GM12864 (cell line): ENCODE measurements around the gene SOX14.

Source experiments
- DNase-seq: peaks from one replicate; pipeline ENCODE4 v3.0.0-alpha.2; 2011; ENCODE audit warnings: low read depth
- H3K4me3 ChIP-seq: 2 replicates; pipeline ENCODE4 v1.5.1; 2011; ENCODE audit warnings: mild to moderate bottlenecking, low read depth, low read length, control low read depth
- TF ChIP-seq, protein P1 (sequence below): IDR thresholded peaks from 2 replicates; pipeline ENCODE4 v1.5.1; 2011; ENCODE audit warnings: low read depth, mild to moderate bottlenecking, moderate library complexity, low read length, control low read depth, inconsistent platforms; ENCODE audit errors: missing control alignments

Gene SOX14

DNA sequence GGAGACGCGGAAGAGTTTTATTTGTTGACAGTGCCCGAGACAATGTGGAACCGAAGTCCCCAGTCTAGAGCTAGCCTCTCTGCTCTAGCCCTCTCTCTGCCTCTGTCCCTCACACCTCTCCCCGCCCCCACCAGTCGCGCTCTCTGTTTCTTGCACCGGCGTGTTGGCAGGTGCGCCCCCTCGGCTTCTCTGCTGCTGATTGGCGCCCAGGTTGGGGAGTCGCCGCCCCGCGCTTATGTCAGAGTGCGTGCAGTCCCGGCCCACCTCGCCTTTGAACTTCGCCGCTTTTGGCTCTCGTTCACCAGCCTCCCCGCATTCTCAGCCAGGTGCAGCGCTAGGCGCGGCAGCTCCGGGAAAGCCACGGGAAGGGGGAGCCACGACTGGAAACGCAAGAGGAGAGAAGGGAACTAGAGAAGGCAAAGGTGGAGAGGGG lies at the start of gene SOX14:
TSS of gene SOX14 (plus strand) at position 315 of the 433 bp plus-strand sequence. CDS start 470 bp downstream, outside the sequence.
- TF ChIP-seq, protein P1, sequence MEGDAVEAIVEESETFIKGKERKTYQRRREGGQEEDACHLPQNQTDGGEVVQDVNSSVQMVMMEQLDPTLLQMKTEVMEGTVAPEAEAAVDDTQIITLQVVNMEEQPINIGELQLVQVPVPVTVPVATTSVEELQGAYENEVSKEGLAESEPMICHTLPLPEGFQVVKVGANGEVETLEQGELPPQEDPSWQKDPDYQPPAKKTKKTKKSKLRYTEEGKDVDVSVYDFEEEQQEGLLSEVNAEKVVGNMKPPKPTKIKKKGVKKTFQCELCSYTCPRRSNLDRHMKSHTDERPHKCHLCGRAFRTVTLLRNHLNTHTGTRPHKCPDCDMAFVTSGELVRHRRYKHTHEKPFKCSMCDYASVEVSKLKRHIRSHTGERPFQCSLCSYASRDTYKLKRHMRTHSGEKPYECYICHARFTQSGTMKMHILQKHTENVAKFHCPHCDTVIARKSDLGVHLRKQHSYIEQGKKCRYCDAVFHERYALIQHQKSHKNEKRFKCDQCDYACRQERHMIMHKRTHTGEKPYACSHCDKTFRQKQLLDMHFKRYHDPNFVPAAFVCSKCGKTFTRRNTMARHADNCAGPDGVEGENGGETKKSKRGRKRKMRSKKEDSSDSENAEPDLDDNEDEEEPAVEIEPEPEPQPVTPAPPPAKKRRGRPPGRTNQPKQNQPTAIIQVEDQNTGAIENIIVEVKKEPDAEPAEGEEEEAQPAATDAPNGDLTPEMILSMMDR, result no peak
- H3K4me3 ChIP-seq, result no peak within 1 kb of the TSS
- DNase-seq, result no peak

DNA sequence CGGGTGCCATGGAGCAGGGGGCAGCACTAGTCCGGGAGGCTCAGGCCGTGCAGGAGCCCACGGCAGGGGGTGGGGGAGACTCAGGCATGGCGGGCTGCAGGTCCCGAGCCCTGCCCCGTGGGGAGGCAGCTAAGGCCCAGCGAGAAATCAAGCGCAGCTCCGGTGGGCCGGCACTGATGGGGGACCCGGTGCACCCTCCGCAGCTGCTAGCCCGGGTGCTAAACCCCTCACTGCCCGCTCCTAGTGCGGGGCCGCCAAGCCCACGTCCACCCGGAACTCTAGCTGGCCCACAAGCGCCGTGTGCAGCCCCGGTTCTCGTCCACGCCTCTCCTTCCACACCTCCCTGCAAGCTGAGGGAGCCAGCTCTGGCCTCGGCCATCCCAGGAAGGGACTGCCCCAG lies 49.6 kb upstream of the SOX14 start:
- no peak for DNase-seq
- TF ChIP-seq, protein P1, result no peak
- H3K4me3 ChIP-seq, result no peak overlapping the region

DNA sequence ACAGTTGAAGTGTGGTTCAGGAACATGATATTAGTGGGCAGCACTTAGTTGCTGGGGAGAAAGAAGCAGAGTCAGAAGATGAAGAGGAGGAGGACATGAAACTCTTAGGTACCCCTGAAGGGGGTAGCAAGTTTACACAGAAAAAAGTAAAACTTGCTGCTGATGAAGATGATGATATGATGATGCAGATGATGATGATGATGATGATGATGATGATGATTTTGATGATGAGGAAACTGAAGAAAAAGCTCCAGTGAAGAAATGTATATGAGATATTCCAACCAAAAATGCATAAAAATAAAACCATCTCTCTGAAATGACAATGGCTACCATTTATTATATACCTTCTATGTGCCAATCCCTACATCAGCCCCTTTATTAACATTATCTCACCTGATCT lies 39.9 kb upstream of the SOX14 start:
- DNase-seq, result no peak
- TF ChIP-seq, protein P1, result no peak
- no peak overlapping the region for H3K4me3 ChIP-seq

DNA sequence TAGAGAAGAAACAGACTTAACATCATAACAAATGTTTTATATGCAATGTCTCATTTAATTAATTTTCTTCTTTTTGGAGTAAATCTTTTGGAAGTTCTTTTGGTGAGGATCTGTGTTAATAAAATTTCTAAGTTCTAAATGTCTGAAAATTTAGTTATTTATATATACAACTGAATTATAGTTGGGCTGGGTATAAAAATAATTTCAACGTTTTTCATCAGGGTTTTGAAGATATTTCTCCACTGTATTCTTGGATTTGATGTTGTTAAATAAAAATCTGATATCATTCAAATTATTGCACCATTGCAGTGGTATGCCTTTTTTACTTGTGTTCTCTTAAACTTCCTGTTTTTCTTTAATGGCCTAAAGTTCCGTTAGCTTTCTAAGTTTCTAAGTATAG lies 26.9 kb upstream of the SOX14 start:
- H3K4me3 ChIP-seq, result no peak overlapping the region
- TF ChIP-seq, protein P1, result no peak
- DNase-seq, result no peak

DNA sequence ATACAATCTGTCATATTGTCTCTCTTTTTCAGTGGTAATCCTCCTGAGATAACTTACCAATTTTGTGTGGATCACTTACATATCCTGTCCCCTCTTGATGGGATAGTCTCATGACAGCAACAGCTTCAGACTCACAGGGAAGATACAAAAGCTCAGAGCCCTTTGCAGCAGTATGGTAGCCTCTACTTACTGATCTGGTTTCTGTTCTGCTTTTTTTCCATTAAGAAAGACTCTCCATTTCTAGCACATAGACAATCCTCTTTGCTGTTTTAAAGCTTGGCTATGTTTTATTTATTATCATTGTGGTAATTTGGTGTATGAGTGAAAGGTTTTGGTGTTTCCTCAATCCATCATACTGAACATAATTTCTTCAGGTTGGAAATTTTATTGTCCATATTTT lies 25.4 kb upstream of the SOX14 start:
- DNase-seq, result no peak
- no peak overlapping the region for H3K4me3 ChIP-seq
- TF ChIP-seq, protein P1, result no peak

DNA sequence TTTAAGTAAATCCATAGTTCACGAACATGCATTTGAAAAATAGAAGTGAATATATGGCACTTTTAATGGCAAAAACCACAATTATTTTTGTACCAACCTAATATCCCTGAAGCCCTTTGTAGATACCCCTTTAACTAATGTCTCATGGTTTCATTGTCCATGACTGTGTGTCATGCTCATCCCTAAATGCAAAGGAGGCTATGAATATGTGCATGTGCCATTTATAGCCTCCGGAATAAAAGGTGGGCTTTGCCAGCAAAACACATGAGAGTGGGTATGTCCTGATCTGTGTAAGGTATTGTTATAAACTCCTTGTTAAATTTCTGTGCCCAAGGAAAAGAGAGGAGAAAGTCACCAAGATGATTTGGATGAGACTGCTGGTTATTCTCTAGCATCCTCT lies 20.5 kb upstream of the SOX14 start:
- TF ChIP-seq, protein P1, result no peak
- no peak for DNase-seq
- no peak overlapping the region for H3K4me3 ChIP-seq

DNA sequence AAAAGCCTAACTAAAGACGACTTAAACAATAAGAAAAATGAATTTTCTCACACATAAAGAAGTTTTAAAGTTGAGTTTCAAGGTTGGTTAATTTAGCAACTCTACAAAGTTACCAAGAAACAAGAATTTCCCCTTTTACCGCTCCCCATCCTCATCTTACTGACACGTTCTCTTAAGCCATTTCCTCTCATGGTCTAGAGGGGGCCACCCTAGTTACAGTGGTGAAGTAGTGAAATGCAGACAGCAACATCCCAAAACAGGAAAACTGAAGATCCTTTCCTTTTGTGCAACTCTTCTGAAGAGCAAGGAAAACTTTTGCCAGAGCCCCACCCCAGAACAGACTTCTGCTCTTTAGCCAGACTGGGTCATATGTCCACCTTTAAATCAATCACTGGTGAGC lies 17.3 kb upstream of the SOX14 start:
- no peak overlapping the region for H3K4me3 ChIP-seq
- no peak for DNase-seq
- TF ChIP-seq, protein P1, result no peak
